NCI-H526 (cell line): Measurements from ENCODE around the gene UCHL1.
"Not testable (repeated sequence)": the region's sequence is repeated elsewhere in the genome, so short reads cannot be mapped to it uniquely, and the experiment has no call there.

Source experiments
- DNase-seq, 2 experiments: peaks; one replicate each; lab custom pipeline; 2025; lab: John Stamatoyannopoulos, UW

The UCHL1 gene

DNA sequence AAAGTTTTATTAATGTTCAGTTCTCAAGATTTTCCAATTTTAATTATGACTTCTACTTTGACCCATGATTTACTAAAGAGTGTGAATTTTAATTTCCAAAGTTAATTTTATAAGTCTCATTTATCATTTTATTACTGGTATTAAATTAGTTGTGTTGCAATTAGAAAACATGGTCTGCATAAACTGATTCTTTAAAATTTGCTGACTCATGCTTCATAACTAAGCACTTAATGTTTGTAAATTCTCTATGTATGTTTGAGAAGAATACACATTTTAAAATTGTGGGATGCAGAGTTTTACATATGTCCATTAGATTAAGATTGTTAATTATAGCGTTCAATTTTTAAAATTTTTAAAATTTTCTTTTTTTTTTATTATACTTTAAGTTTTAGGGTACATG is 20.2 kb upstream of the UCHL1 start:
- DNase-seq, result no peak

DNA sequence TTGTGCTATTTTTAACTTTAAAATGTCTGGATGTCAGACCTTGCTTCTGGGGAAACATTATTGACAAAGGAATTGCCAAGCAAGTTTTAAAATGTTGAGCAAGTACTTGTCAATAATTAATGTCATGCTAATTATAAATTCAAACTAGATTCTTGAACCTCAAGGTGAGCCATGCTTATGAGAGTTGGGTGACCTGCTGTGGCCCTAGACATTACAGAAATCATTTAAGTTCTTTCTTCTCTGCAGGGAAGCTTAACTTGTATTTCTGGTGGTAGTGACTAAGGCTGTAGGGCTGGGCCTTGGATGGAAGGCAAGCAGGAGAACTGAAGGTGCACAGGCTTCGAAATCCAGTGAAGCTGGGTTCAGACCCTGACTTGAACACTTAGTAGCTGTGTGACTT is 14.8 kb upstream of the UCHL1 start:
- no peak for DNase-seq

DNA sequence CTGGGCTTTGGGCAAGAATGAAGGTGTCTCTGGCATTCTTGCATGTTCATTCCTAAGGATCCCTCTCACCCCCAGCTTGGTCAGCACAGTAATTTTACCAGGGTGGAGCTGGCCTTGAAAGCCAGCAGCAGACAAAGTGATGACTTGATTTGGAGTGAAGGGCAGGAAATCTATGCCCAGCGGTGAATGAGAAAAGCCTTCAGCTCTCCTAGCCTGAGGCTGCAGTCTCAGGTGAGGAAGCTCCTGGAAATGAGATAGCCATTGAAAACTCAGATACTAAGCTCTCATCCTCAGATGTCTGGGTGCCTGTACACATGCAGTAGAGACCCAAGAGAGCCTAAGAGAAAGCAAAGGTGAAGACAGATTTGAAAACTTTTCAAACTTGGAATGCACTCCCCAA is 10.7 kb upstream of the UCHL1 start:
- no peak for DNase-seq

DNA sequence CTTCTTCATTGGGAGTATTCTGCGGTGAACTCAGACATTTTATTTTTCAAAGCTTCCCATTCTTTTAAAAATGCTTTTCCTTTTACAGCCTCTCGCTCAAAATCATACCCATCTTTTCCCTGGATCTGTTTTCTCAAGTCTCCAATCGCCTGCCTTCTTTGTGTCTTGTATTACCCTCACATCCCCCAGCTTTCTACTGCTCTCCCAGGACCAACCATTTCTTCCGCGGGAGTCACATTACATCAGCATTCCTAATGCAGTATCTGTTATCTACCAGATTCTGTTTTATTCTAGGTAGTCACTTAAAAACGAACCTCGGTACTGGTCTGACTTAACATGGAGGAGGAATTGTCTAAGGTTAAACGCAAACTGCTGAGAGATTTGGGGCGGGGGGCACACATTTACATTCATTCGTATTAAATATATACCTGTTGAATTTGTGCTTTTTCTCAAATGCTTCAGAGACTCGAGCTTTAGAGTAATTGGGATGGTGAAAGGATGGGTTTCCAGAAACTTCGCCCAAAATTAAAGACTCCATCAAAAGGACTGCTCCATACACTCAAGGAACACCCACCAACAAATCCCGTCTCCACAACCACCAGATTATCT is 493 bp upstream of the UCHL1 start:
- peak; percentile 48 to 65 for DNase-seq

DNA sequence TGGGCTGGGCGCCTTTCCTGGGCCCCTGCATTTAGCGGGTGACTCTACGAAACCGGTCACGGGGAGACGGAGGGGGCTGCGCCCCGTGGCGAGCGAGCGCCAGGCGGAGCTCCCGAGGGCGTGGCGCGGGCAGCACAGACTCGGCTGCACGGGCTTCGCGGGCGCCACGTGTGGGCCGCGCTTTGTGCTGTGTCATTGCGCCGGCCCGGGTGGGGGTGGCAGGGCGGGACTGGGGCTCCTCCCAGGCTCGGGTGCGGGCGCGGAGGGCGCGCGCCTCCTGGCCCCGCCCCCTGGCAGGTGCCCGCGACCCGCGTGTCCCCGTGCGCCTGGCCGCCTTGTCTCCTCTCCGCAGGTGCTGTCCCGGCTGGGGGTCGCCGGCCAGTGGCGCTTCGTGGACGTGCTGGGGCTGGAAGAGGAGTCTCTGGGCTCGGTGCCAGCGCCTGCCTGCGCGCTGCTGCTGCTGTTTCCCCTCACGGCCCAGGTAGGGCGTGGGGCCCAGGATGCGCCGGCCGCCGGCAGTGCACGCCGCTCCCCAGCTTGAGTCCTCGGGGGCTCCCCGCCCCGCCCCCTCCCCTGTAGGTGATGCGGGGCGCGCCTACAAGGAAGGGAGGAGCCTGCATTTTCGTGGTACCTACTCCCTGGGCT is 651 bp downstream of the UCHL1 start:
- DNase-seq, result peak; percentile 31 to 87

DNA sequence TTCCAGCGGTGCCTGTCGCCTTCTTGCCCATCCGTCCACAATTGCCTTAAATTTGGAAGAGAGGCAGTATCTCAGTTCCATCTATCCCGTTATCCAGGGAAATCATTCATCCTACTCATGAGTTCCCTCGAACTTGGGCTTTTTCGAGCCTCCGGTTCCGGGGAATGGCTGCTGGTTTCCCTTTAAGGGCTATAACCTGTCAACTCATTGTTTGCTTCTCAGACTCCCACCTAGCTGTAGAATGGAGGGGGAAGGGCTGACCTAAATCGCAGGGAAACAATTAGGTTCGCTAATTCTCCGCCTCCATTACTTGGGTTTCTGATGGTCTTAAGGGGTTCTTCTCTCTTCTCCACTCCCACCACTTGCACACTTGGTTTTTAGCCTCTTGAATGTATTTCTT is 1.2 kb downstream of the UCHL1 start:
- DNase-seq, result peak; percentile 12 to 44

DNA sequence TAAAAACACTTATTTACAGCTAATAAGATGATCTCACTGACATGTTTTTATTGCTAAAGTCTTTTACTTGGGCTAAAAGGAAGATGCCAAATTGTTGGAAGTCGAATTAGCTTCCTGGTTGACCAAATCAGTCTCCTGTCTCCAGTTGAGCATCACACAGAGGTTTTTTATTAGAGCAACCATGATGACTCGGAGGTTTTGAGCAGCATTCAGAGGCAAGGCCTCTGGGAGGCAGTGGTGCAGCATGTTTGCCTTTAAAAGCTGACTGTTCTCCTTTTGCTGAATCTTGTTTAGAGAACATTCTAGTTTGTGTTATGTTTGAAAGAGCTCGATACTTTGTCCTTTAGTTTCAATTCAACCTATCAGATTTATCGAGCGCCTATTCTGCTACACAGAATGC is 2.1 kb downstream of the UCHL1 start:
- DNase-seq, result peak; percentile 15 to 60

DNA sequence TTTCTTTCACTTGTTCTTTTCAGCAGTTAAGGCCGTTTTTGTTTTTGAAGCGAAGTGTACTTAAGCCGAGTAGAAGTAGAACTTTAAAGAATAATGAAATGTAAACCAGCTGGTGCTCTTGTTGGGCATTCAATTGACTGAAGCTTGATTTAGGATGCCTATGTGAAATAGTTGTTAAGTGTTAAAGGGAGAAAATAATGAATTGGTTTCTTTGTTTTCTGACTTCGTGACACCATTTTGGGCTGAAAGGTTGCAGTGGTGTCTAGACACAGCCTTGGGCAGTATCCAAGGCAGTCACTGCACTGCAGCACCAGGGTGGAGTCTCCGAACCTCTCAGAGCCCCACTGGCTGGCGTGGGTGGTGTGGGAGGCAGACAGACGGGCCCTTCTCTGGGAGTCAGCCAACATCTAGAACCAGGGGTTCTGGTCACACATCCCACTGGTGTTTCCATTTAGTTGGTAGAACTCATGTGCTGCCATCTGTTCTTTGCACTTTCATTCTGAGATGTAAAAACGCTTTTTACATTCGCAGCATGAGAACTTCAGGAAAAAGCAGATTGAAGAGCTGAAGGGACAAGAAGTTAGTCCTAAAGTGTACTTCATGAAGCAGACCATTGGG is 3.5 kb downstream of the UCHL1 start:
- no peak for DNase-seq

DNA sequence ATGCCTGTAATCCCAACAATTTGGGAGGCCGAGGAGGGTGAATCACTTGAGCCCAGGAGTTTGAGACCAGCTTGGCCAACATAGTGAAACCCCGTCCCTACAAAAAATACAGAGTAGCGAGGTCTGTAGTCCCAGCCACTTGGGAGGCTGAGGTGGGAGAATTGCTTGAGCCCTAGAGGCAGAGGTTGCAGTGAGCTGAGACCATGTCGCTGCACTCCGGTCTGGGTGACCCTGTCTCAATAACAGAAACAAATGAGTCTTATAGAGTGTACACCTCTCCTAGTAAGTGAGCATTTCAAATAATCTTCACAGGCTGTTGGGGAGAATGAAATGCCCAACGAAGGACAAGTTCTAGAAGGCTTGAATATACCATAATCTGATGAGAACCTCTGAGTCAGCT is 5.5 kb downstream of the UCHL1 start:
- no peak for DNase-seq

DNA sequence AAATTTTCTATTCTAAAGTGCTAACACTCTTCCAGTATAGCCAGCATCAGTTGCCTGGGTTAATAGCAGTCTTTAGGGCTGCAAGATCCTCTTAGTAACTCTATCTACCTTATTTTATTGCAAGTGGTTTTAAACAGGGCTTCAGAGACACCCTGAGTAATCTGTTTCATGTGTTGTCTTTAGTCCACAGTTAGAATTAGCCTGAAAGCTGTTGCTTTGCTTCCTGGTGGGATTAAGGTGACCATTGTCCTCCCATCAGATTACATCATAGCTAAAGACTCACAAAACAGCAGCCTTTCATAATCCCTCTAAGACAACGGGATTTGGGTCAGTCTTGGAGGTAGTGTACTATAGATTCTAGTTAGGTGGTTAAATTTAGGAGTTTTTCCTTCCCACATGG is 7.5 kb downstream of the UCHL1 start:
- no peak for DNase-seq

DNA sequence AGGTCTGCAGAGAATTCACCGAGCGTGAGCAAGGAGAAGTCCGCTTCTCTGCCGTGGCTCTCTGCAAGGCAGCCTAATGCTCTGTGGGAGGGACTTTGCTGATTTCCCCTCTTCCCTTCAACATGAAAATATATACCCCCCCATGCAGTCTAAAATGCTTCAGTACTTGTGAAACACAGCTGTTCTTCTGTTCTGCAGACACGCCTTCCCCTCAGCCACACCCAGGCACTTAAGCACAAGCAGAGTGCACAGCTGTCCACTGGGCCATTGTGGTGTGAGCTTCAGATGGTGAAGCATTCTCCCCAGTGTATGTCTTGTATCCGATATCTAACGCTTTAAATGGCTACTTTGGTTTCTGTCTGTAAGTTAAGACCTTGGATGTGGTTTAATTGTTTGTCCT is 11.3 kb downstream of the UCHL1 start:
- DNase-seq, result peak in 1 of 2 experiments; percentile 4

DNA sequence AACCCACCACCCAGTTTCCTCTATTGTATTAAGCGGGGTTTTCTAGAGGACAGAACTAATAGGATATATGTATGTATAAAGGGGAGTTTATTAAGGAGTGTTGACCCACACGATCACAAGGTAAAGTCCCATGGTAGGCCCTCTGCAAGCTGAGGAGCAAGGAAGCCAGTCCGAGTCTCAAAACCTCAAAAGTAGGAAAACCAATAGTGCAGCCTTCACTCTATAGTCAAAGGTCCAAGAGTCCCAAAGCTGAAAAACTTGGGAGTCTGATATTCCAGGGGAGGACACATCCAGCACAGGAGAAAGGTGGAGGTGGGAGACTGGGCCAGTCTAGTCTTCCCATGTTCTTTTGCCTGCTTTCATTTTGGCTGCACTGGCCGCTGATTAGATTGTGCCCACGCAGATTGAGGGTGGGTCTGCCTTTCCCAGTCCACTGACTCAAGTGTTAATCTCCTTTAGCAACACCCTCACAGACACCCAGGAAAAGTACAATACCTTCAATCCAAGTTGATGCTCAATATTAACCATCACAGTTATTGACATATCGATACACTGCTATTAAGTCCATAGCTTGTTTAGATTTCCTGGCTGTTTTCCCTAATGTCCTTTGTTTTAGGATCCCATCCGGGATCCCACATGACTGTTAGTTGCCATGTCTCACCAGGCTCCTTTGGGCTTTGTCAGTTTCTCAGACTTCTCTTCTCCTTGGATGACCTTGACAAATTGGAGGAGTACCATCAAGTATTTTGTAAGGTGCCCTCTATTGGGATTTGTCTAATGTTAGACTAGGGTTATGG is 12.2 kb downstream of the UCHL1 start:
- no peak for DNase-seq

DNA sequence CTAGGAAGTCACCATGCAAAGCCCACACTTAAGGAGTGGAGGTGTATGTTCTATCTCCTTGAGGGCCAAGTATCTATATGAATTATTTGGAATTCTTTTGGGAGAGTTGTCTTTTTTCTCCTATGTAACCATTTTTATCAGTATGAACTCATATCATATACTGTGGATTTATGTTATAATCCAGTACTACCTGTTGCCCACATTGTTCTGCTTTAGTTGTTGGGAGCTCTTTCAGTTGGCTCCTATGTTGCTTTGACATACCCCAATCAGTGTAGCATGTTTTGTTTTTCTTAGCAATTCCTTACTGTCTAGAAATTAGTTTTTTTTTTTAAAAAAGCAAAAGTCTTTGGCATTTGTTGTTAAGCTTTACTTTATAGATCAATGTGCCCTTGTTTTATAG is 13.0 kb downstream of the UCHL1 start:
- no peak for DNase-seq

DNA sequence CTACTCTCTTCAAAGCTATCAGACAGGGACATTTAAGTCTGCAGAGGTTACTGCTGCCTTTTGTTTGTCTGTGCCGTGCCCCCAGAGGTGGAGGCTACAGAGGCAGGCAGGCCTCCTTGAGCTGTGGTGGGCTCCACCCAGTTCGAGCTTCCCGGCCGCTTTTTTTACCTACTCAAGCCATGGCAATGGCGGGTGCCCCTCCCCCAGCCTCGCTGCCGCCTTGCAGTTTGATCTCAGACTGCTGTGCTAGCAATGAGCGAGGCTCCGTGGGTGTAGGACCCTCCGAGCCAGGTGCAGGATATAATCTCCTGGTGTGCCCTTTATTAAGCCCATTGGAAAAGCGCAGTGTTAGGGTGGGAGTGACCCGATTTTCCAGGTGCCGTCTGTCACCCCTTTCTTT is 19.2 kb downstream of the UCHL1 start:
- not testable (repeated sequence) for DNase-seq

DNA sequence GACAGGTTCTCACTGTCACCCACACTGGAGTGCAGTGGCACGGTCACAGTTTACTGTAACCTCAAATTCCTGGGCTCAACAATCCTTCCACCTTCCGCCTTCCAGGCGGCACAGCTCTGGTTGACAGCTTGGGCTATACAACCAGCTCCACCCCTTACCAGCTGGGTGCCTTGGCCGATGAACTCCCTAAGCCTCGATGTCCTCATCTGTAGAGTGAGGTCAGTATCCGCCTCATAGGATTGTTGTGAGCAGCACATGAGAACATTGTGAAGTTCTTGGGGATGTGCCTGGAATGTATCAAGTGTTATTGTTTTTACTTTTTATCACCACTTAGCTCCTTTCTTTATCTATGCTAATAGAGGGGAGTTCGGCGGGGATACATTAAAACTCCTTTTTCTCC is 23.3 kb downstream of the UCHL1 start:
- DNase-seq, result no peak

DNA sequence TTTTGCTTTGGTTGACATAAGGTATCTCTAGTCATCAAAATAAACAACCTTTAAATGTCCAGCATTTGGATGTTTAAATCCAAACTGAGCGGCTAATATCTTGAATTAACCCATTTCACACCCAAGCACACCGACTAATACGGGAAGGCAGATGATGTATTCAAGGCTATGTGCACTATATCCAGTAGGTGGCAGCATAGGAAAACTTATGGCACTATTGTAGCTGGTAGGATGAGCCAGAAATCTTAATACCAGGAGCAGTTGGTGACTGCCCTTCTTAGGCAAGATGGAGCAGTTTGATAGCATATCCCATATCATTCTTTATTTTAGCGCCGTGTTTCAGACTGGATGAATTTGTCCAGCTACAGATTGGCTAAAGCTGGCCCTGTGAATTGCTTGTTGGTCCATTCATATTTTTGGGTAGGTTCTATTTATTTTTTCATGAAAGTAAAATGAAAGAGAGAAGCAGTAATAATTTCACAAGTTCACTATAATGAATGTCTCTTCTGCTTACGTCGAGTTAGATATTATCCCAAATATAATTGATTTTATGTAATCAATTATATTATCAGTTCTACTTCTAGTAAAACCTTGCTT is 24.4 kb downstream of the UCHL1 start:
- DNase-seq, result peak; percentile 46 to 91

DNA sequence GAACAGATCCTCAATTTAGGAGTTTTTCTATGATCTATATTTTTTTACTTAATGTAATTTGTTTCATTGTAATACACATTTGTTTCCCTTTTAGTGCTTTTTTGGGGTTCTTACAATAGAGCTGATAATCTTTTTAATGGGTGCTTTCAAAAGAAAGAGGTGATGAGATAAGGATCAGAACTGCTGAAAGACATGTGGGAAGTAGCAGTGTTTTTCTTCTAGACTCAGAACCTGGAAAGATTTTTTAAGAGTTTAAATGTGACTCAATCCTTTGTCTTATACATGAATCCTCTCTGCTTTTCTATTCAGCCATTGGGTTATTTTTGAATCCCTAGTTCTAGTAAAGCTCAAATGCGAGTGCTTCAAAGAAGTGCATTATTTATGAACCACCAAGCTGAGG is 25.6 kb downstream of the UCHL1 start:
- no peak for DNase-seq

DNA sequence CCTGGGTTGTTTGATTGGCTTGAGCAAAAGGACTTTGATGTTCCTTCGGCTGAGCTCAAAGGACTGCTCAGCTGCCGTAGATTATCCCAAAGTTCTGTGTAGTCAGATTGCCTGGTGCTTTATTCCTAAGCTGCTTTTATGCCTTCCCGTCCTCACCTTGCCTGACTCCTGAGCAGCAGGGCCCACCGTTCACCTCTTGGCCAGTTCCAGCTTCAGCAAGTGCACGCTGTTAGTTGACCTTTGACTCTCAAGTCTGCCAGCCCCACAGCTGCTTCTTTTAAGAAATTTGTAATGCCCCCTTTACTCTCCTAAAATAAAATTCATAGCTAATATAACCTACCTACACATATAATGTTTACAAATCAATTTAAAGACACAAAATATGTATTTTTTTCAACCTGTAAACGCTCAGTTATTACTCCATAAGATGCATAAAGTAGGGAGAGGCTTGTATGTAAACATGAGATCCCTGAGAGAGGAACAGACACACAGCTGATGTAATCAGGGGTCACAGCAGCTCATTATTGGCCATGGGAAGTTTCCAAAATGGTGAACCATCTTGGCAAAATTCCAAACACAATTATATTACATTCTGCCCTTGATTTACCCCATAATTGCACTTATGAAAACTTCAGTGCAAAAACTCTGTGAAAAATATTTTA is 28.6 kb downstream of the UCHL1 start:
- DNase-seq, result no peak

DNA sequence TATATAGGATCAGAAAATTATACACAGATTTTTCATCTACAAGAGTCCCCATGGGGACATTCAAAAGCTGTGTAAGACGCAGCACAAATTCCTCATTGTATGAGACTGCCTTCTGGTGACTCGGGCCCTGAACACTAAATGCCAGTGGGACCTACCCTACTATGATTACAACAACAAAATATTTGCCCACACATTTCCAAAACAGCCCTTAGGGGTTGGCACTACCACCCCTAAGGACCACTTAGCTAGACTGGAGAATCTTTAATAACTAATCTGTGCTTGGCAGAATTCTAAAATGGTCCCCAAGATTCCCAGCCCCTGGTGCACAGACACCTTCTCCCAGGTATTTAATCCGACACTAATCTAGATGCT is 29.1 kb downstream of the UCHL1 start:
- no peak for DNase-seq

DNA sequence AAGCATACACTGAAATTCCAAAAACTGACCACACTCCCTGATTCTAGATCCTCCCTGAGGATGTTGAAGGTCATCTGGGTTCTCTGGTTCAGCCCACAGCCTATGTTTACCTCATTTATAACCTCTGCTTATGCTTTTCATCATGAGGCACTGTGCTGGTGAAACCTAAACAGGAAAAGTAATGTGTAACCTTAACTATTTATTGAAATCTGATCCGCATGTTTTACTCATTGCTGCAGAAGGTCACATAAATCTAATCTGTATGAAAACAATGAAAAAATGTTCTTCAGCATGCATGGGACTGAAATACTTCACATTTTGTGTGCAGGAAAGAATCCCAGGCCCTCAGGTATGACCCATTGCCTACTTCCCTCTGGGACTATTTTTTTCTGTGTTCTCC is 30.3 kb downstream of the UCHL1 start:
- DNase-seq, result no peak

DNA sequence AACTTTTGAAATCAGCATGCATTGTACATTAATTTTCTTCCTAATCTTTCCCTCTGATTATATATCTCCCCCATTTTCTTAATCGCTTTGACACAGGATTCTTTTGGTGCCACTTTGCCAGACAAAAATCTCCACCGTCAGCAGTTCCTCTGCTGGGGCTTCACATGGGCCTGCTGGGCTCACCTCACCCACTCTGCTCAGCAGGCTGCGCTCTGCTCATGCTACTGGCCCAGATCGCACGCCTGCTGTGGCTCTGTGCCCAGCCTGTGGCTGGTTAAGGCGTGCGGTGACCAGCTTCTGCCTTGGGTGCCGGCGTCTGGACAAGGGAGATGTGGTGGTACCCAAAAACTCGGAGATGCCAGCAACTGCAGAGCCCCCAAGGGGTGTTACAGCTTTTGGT is 31.1 kb downstream of the UCHL1 start:
- DNase-seq, result no peak

DNA sequence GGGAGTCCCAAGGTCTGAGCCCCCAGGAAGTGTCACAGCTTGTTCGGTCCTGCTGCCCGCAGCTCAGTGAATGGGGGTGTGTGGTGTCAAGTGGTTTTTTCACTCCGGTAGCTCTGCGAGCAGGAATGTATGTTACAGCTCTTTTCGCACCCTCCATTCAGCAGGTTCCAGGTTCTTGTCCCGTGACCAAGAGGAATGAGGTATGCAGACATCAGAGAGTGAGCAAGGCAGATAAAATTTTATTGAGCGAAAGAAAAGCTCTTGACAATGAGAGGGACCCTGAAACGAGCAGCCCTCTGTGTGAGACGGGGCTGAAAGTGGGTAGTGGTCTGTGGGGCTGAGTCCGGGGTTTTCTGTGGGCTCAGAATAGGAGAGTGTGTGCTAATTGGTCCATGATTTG is 31.5 kb downstream of the UCHL1 start:
- DNase-seq, result no peak
